ENCODE measurements around the gene REEP6. TPM values are rescaled to one million over a fixed set of nuclear protein-coding genes. Genes with fewer than 3 reads are reported as not detected.

Gene REEP6
- total and polyA plus RNA-seq, 2 of the 8 experiments (the other 6 are each of a cell fraction or from before 2014, with no cell fraction given): 12.6 to 20.7 TPM

DNA sequence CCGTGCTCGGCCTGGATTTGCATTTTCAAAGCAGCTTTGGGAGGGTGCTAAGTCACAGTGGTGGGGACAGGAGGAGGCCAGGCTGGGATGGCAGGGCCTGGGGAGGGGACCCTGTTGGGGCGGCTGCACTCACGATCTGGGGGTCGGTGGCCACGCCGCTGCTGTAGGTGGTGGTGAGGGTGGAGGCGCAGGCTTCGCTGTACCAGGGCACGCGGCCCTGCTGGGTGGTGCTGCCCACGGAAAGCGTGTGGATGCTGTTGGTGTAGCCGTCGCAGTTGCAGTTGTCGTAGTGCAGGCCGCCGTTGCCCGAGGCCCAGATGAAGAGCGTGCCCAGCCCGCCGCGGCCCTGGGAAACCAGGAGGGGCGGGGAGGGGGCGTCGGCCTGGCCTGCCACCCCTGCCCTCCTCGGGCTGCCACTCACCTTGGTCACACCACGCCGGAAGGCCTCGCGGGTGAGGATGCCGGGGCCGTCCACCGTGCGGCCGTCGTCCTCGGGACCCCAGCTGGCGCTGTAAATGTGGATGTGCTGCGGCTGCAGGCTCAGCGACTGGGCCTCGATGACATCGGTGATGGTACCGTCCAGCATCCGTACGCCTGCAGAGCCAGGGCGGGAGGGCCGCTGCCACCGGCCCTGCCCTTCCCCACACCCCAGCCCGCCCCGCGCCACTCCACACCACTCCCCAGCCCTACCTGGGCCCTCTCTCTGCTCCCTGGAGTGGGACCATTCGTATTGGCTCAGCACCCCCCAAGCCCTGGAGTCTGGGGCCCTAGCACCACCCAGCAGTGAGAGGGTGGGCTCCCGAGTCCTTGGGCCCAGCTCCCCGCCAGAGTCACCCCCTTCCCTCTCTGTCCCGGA is 4.0 kb upstream of the REEP6 start:
- H3K56ac ChIP-seq (replicated peaks; ENCODE audit: insufficient read length, low read depth, low read length): no peak overlapping the region
- H3K4me2 ChIP-seq (ENCODE audit: insufficient read depth in 1 of 2, low read depth in 2 of 2, low read length in 2 of 2): no peak overlapping the region
- WGBS, 2 experiments (ENCODE audit: extremely low coverage in 1 of 2, insufficient coverage in 1 of 2, insufficient read length in 1 of 2, insufficient replicate concordance in 2 of 2, low coverage in 1 of 2, low lambda C conversion rate in 2 of 2, missing lambda C conversion rate in 1 of 2): 91% methylated on average over 36 of the region's 56 CpGs; no CpG with 5 or more reads in 1 of the 2 experiments
- no peak overlapping the region for H2BK120ac ChIP-seq (replicated peaks; ENCODE audit: low read depth, low read length)
- H2AK5ac ChIP-seq (ENCODE audit: low read depth, low read length): no peak overlapping the region
- H3K9ac ChIP-seq (replicated peaks in 1 of 4; ENCODE audit: extremely low read depth in 1 of 4, low read depth in 3 of 4, low read length in 3 of 4): no peak overlapping the region
- H3K23me2 ChIP-seq (ENCODE audit: low read depth, low read length): peaks cover 5% of the 10 kb centered on the region; the same call in 1 of the 2 replicates
- H3K18ac ChIP-seq (ENCODE audit: extremely low read depth, low read length): no peak overlapping the region
- H2BK20ac ChIP-seq (ENCODE audit: low read length): no peak overlapping the region
- no peaks in the 10 kb centered on the region for H4K20me1 ChIP-seq (replicated peaks in 1 of 2; ENCODE audit: control insufficient read depth in 1 of 2, insufficient read depth in 2 of 2, low read length in 2 of 2)
- H2BK5ac ChIP-seq (ENCODE audit: low read depth, low read length): no peak overlapping the region; the same call in 1 of the 2 replicates
- ChIA-PET POLR2A (ENCODE audit: partially characterized antibody) (interaction anchor here (0.5 to 1.5 kb wide), 3 partner anchors 18 to 51 kb away, joined by 3 read pairs; no protein-coding TSS in a partner anchor), CTCF (ENCODE audit: partially characterized antibody) (interaction anchor here (0.6 to 1.7 kb wide), 2 partner anchors 21 to 648 kb away, joined by 3 read pairs; no protein-coding TSS in a partner anchor)
- H3K36me3 ChIP-seq (ENCODE audit: control insufficient read depth in 2 of 4, insufficient read depth in 4 of 4, low read length in 3 of 4): no peaks in the 10 kb centered on the region
- H4K5ac ChIP-seq (ENCODE audit: insufficient read length, low read depth, low read length): no peak overlapping the region
- H2BK15ac ChIP-seq (ENCODE audit: low read length): no peak overlapping the region
- H3K14ac ChIP-seq (ENCODE audit: insufficient read length): no peak overlapping the region
- DNase-seq (ENCODE audit: low read depth in 1 of 2, low spot score in 2 of 2) (no peak), FAIRE-seq (no peak)
- no peak overlapping the region for H3K27ac ChIP-seq (ENCODE audit: low read depth, low read length)
- no peak overlapping the region for H4K91ac ChIP-seq (replicated peaks; ENCODE audit: insufficient read length, low read length)
- no peaks in the 10 kb centered on the region for H3K79me2 ChIP-seq (ENCODE audit: control insufficient read depth in 1 of 2, insufficient read depth in 2 of 2, low read length in 2 of 2)
- H3K27me3 ChIP-seq (replicated peaks in 1 of 4; ENCODE audit: control insufficient read depth in 3 of 4, extremely low read depth in 1 of 4, insufficient read depth in 3 of 4, low read length in 3 of 4): peaks cover 3 to 9% (median 6%) of the 10 kb centered on the region in 4 experiments; a peak in 6 of 7 replicates
- H3K79me1 ChIP-seq (ENCODE audit: low read depth, low read length): no peaks in the 10 kb centered on the region
- no peak for TF ChIP-seq CREB1 (IDR thresholded peaks at IDR 0.05)
- no peak for TF ChIP-seq CBX8 (IDR thresholded peaks at IDR 0.05; ENCODE audit: borderline replicate concordance, low read depth, low read length)
- TF ChIP-seq ATF2 (IDR thresholded peaks at IDR 0.05; ENCODE audit: low read length): no peak
- no peak for TF ChIP-seq BCL11A (IDR thresholded peaks at IDR 0.05; ENCODE audit: low read depth in 2 of 2, low read length in 2 of 2)
- no peak for TF ChIP-seq CEBPB (IDR thresholded peaks at IDR 0.05; ENCODE audit: low read depth, low read length)
- no peak for TF ChIP-seq RBBP5 (IDR thresholded peaks at IDR 0.05; ENCODE audit: borderline replicate concordance, low read depth, low read length)
- TF ChIP-seq POLR2AphosphoS5 (IDR thresholded peaks at IDR 0.05; ENCODE audit: low read depth, low read length): no peak
- TF ChIP-seq NRF1 (IDR thresholded peaks at IDR 0.05; ENCODE audit: low read depth, low read length): no peak
- TF ChIP-seq RXRA (IDR thresholded peaks at IDR 0.05; ENCODE audit: insufficient read depth, low read depth, low read length): no peak
- no peak for TF ChIP-seq JUND (IDR thresholded peaks at IDR 0.05; ENCODE audit: low read length)
- no peaks in the 10 kb centered on the region for H3K9me3 ChIP-seq (ENCODE audit: insufficient read depth in 2 of 2, low read depth in 1 of 2, low read length in 1 of 2)
- H2AFZ ChIP-seq (ENCODE audit: low read length): no peak overlapping the region
- H4K8ac ChIP-seq (ENCODE audit: extremely low read depth, insufficient read depth, low read length): no peak overlapping the region
- no peak overlapping the region for H3K4me3 ChIP-seq (ENCODE audit: extremely low read depth in 1 of 4, insufficient read depth in 2 of 4, low read depth in 3 of 4, low read length in 4 of 4)
- H3K23ac ChIP-seq (ENCODE audit: insufficient read length): no peak overlapping the region
- H3K4ac ChIP-seq (replicated peaks; ENCODE audit: insufficient read length, low read depth, low read length): no peak overlapping the region
- H2BK12ac ChIP-seq (ENCODE audit: low read depth, low read length): no peak overlapping the region
- H3K4me1 ChIP-seq (replicated peaks in 1 of 4; ENCODE audit: control insufficient read depth in 3 of 4, insufficient read depth in 4 of 4, low read length in 3 of 4): peaks cover 0 to 5% (median 2%) of the 10 kb centered on the region in 4 experiments; a peak in 4 of 7 replicates

All from H1 (cell line).